Cortex of kidney (tissue), 1 donor: Measurements from ENCODE around the gene CDC25B.
A peak's percentile ranks its signal among the peaks of the same experiment; 100 is the strongest.

Experiments used
- DNase-seq: peaks from one replicate; lab custom pipeline; 2025; lab: John Stamatoyannopoulos, UW

Gene CDC25B

GRCh38 chr20:3804254-3804751 is 8.2 kb downstream of the CDC25B start:
- DNase-seq = no peak

GRCh38 chr20:3804781-3805180 is 8.7 kb downstream of the CDC25B start:
- no peak for DNase-seq

GRCh38 chr20:3808544-3808943 is 12.4 kb downstream of the CDC25B start:
- DNase-seq = no peak

GRCh38 chr20:3811467-3812258 is 15.6 kb downstream of the CDC25B start:
- DNase-seq = peak; percentile 57

GRCh38 chr20:3812259-3812681 is 16.2 kb downstream of the CDC25B start:
- DNase-seq = no peak

GRCh38 chr20:3812975-3813847 is 17.1 kb downstream of the CDC25B start:
- no peak for DNase-seq

- DNase-seq = no peak
These were observed 17.9 kb downstream of the CDC25B start for GRCh38 chr20:3813848-3814581.

GRCh38 chr20:3814928-3815495 is 18.9 kb downstream of the CDC25B start:
- DNase-seq = no peak

- no peak for DNase-seq
These were observed 19.7 kb downstream of the CDC25B start for GRCh38 chr20:3815703-3816315.

- no peak for DNase-seq
These were observed 22.3 kb downstream of the CDC25B start for GRCh38 chr20:3818155-3819151.

GRCh38 chr20:3819411-3820047 is 23.4 kb downstream of the CDC25B start:
- DNase-seq = no peak

GRCh38 chr20:3820048-3820900 is 24.2 kb downstream of the CDC25B start, which contains the start of gene AP5S1:
Gene AP5S1, plus strand, starts transcription at chr20:3820547. Its CDS starts 1,571 bp downstream, at chr20:3822118.
- peak; percentile 97 for DNase-seq

- DNase-seq = no peak
These were observed 25.0 kb downstream of the CDC25B start for GRCh38 chr20:3820901-3821727.

GRCh38 chr20:3821996-3822395 is 25.9 kb downstream of the CDC25B start:
- DNase-seq = no peak

- DNase-seq = no peak
These were observed 27.8 kb downstream of the CDC25B start for GRCh38 chr20:3823881-3824280.

GRCh38 chr20:3825526-3825925 is 29.4 kb downstream of the CDC25B start:
- no peak for DNase-seq

- no peak for DNase-seq
These were observed 30.3 kb downstream of the CDC25B start for GRCh38 chr20:3826420-3826819.

- DNase-seq = no peak
These were observed 32.7 kb downstream of the CDC25B start for GRCh38 chr20:3828798-3829197.
